Measurements from ENCODE around the gene TTN. TPM values are rescaled to one million over a fixed set of nuclear protein-coding genes. Genes with fewer than 3 reads are reported as not detected.

The TTN gene
- total RNA-seq, 4 donors from 2014 or later = 1.8 to 10.0 (median 7.2) TPM

DNA sequence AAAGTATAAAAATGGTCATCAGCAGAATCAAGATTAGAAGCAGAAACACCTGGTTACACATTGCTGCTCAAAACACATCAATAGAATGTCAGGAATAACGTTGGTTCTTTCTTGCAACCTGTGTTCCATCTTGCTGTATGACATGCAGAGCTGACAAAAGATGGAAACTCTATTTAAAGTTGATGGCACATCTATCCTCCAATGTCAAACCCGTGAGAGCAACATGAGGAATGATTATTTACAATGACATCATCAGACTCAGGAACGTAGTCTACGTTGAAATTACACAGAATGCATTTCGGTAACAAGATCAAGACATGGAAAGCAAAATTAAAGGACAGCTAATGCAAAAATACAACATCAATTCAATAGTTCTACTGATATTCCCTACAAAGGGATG lies 26.2 kb upstream of the TTN start:
- Histone ChIP-seq H3K27me3 (no peaks in the 10 kb centered on the region), H3K9me3 (no peaks in the 10 kb centered on the region), H3K36me3 (no peaks in the 10 kb centered on the region), H3K4me3 (no peak overlapping the region), H3K27ac (no peak overlapping the region), H3K4me1 (no peaks in the 10 kb centered on the region)
- DNase-seq = no peak
- TF ChIP-seq CTCF (IDR thresholded peaks at IDR 0.05) = no peak
- no peak for TF ChIP-seq POLR2A (IDR thresholded peaks at IDR 0.05)
- intact Hi-C loops (cut with DNase I; ENCODE audit: low total_unique reads) = no loop called here

- Histone ChIP-seq H3K9me3 (no peaks in the 10 kb centered on the region), H3K4me1 (no peaks in the 10 kb centered on the region), H3K27ac (no peak overlapping the region), H3K4me3 (no peak overlapping the region), H3K27me3 (no peaks in the 10 kb centered on the region), H3K36me3 (no peaks in the 10 kb centered on the region)
- intact Hi-C loops (cut with DNase I; ENCODE audit: low total_unique reads) = no loop called here
- TF ChIP-seq POLR2A (IDR thresholded peaks at IDR 0.05) = no peak
- TF ChIP-seq CTCF (IDR thresholded peaks at IDR 0.05) = no peak
- DNase-seq = no peak
Measured at GRCh38 chr2:178830451-178830850, 23.2 kb upstream of the TTN start.

- H3K4me3 ChIP-seq = no peak overlapping the region
- no peak for DNase-seq
- no peak overlapping the region for H3K27ac ChIP-seq
- intact Hi-C loops (cut with DNase I; ENCODE audit: low total_unique reads) = no loop called here
- no peaks in the 10 kb centered on the region for H3K36me3 ChIP-seq
- H3K4me1 ChIP-seq = no peaks in the 10 kb centered on the region
- no peaks in the 10 kb centered on the region for H3K27me3 ChIP-seq
- H3K9me3 ChIP-seq = no peaks in the 10 kb centered on the region
- TF ChIP-seq CTCF (IDR thresholded peaks at IDR 0.05) (no peak), POLR2A (IDR thresholded peaks at IDR 0.05) (no peak)
Measured at GRCh38 chr2:178829981-178830380, 22.8 kb upstream of the TTN start.

- Histone ChIP-seq H3K36me3 (no peaks in the 10 kb centered on the region), H3K4me1 (no peaks in the 10 kb centered on the region), H3K9me3 (no peaks in the 10 kb centered on the region), H3K27ac (no peak overlapping the region), H3K4me3 (no peak overlapping the region), H3K27me3 (no peaks in the 10 kb centered on the region)
- TF ChIP-seq CTCF (IDR thresholded peaks at IDR 0.05) = no peak
- no peak for TF ChIP-seq POLR2A (IDR thresholded peaks at IDR 0.05)
- no peak for DNase-seq
- intact Hi-C loops (cut with DNase I; ENCODE audit: low total_unique reads) = no loop called here
Measured at GRCh38 chr2:178829299-178829960, 22.2 kb upstream of the TTN start.

- Histone ChIP-seq H3K27me3 (no peaks in the 10 kb centered on the region), H3K4me3 (no peak overlapping the region), H3K27ac (no peak overlapping the region), H3K36me3 (no peaks in the 10 kb centered on the region), H3K4me1 (no peaks in the 10 kb centered on the region), H3K9me3 (no peaks in the 10 kb centered on the region)
- TF ChIP-seq CTCF (IDR thresholded peaks at IDR 0.05) (no peak), POLR2A (IDR thresholded peaks at IDR 0.05) (no peak)
- no peak for DNase-seq
- intact Hi-C loops (cut with DNase I; ENCODE audit: low total_unique reads) = no loop called here
Measured at GRCh38 chr2:178828486-178828881, 21.3 kb upstream of the TTN start.

Data from uterus (tissue), 4 donors.